ENCODE data around the gene MOB4.

- no peak for TF ChIP-seq BACH2 (CRISPR knock-in tag; IDR thresholded peaks at IDR 0.05; ENCODE audit: borderline replicate concordance)
- no peak for TF ChIP-seq OSR1 (CRISPR knock-in tag; IDR thresholded peaks at IDR 0.05)
- TF ChIP-seq CSRNP3 (CRISPR knock-in tag; IDR thresholded peaks at IDR 0.05) = no peak
- TF ChIP-seq GLIS3 (CRISPR knock-in tag; IDR thresholded peaks at IDR 0.05) = no peak
- no peak for TF ChIP-seq ZNF8 (CRISPR knock-in tag; IDR thresholded peaks at IDR 0.05)
- no peak for TF ChIP-seq SNAI2 (CRISPR knock-in tag; IDR thresholded peaks at IDR 0.05)
- TF ChIP-seq POU6F1 (CRISPR knock-in tag; IDR thresholded peaks at IDR 0.05; ENCODE audit: borderline replicate concordance, low read depth) = no peak
- no peak for TF ChIP-seq ARNTL (CRISPR knock-in tag; IDR thresholded peaks at IDR 0.05; ENCODE audit: borderline replicate concordance, low read depth)
- TF ChIP-seq TCF4 (CRISPR knock-in tag; IDR thresholded peaks at IDR 0.05; ENCODE audit: borderline replicate concordance) = no peak
Measured at GRCh38 chr2:197577446-197577845, 61.6 kb downstream of the MOB4 start.
